ENCODE results near the gene TERC.

The TERC gene

GRCh38 chr3:169758359-169758994 is 6.4 kb downstream of the TERC start:
- DNase-seq (ENCODE audit: low read depth): no peak
- no peak overlapping the region for H3K4me3 ChIP-seq (ENCODE audit: control insufficient read depth, low read depth, low read length)
- no peak for TF ChIP-seq CTCF (conservative IDR thresholded peaks at IDR 0.05; ENCODE audit: control insufficient read depth, insufficient read depth, low read depth, low read length)

- H3K4me3 ChIP-seq (ENCODE audit: control insufficient read depth, low read depth, low read length): no peak overlapping the region
- no peak for TF ChIP-seq CTCF (conservative IDR thresholded peaks at IDR 0.05; ENCODE audit: control insufficient read depth, insufficient read depth, low read depth, low read length)
- DNase-seq (ENCODE audit: low read depth): no peak
These were observed 9.4 kb downstream of the TERC start for GRCh38 chr3:169755488-169755887.

- TF ChIP-seq CTCF (conservative IDR thresholded peaks at IDR 0.05; ENCODE audit: control insufficient read depth, insufficient read depth, low read depth, low read length): no peak
- DNase-seq (ENCODE audit: low read depth): no peak
These were observed 10.1 kb downstream of the TERC start for GRCh38 chr3:169754711-169755110.

GRCh38 chr3:169751875-169752274 is 13.0 kb downstream of the TERC start:
- DNase-seq (ENCODE audit: low read depth): no peak
- H3K4me3 ChIP-seq (ENCODE audit: control insufficient read depth, low read depth, low read length): no peak overlapping the region
- no peak for TF ChIP-seq CTCF (conservative IDR thresholded peaks at IDR 0.05; ENCODE audit: control insufficient read depth, insufficient read depth, low read depth, low read length)

More at GRCh38 chr3:169754711-169755110, 10.1 kb downstream of the TERC start:
- no peak overlapping the region for H3K4me3 ChIP-seq (ENCODE audit: control insufficient read depth, low read depth, low read length)

GRCh38 chr3:169750665-169751064 is 14.2 kb downstream of the TERC start:
- no peak overlapping the region for H3K4me3 ChIP-seq (ENCODE audit: control insufficient read depth, low read depth, low read length)
- TF ChIP-seq CTCF (conservative IDR thresholded peaks at IDR 0.05; ENCODE audit: control insufficient read depth, insufficient read depth, low read depth, low read length): no peak
- no peak for DNase-seq (ENCODE audit: low read depth)

GRCh38 chr3:169748670-169749069 is 16.2 kb downstream of the TERC start:
- DNase-seq (ENCODE audit: low read depth): no peak
- no peak overlapping the region for H3K4me3 ChIP-seq (ENCODE audit: control insufficient read depth, low read depth, low read length)
- TF ChIP-seq CTCF (conservative IDR thresholded peaks at IDR 0.05; ENCODE audit: control insufficient read depth, insufficient read depth, low read depth, low read length): no peak

GRCh38 chr3:169746924-169747323 is 17.9 kb downstream of the TERC start:
- TF ChIP-seq CTCF (conservative IDR thresholded peaks at IDR 0.05; ENCODE audit: control insufficient read depth, insufficient read depth, low read depth, low read length): no peak
- DNase-seq (ENCODE audit: low read depth): no peak
- no peak overlapping the region for H3K4me3 ChIP-seq (ENCODE audit: control insufficient read depth, low read depth, low read length)

Data from fibroblast of mammary gland (primary cell).